B cell (primary cell): ENCODE results near the gene FBXO42. TPM values are rescaled to one million over a fixed set of nuclear protein-coding genes. Genes with fewer than 3 reads are reported as not detected.

Source experiments
- ATAC-seq: fragments of 200-7000 bp; cut with Tn5 transposase; one replicate; pipeline ENCODE4 v1.10.0; 2021; ENCODE audit warnings: low read depth, mild to moderate bottlenecking, moderate number of reproducible peaks, moderate library complexity
- CTCF ChIA-PET: fragments of 350-600 bp; sonication (Branson Sonifier 250); formaldehyde crosslinking; loops from one replicate; lab custom pipeline; 2021; ENCODE audit warnings: antibody characterized with exemption, inconsistent platforms; lab: Charles Lee
- POLR2A ChIA-PET: fragments of 350-600 bp; sonication (Branson Sonifier 250); formaldehyde crosslinking; loops from one replicate; lab custom pipeline; 2021; ENCODE audit warnings: antibody characterized with exemption; lab: Charles Lee
- DNase-seq: peaks from one replicate; pipeline ENCODE4 v3.0.0; 2013
- H2AFZ ChIP-seq: 2 replicates; pipeline ENCODE4 v1.6.1; 2012; ENCODE audit warnings: mild to moderate bottlenecking, low read depth, low read length; ENCODE audit not compliant: insufficient read depth, poor library complexity, severe bottlenecking
- H3K27ac ChIP-seq, 2 donors: 1 replicate in 1 of 2; 2 replicates in 1 of 2; pipeline ENCODE4 v1.5.1; 2012 to 2013; ENCODE audit warnings: low read length in 2 of 2, mild to moderate bottlenecking in 2 of 2, moderate library complexity in 1 of 2
- H3K27me3 ChIP-seq, 4 experiments: fragments of 200-600 bp in 1 of 4; sonication (generic) in 1 of 4; replicated peaks in 1 of 4; 1 replicate in 2 of 4; 2 replicates in 2 of 4; pipeline versions ENCODE4 v1.6.1 to v1.7.0; 2013 to 2016; ENCODE audit warnings: low read length in 3 of 4, mild to moderate bottlenecking in 2 of 4, mixed read lengths in 1 of 4, moderate library complexity in 1 of 4; ENCODE audit not compliant: insufficient read depth in 4 of 4, control insufficient read depth in 3 of 4; ENCODE audit errors: control extremely low read depth in 1 of 4
- H3K36me3 ChIP-seq, 2 experiments: replicated peaks in 1 of 2; 1 replicate in 1 of 2; 2 replicates in 1 of 2; pipeline versions ENCODE4 v1.6.1 to v1.7.1; 2013; ENCODE audit warnings: low read length in 1 of 2; ENCODE audit not compliant: insufficient read depth in 2 of 2, control insufficient read depth in 1 of 2; ENCODE audit errors: control extremely low read depth in 1 of 2, extremely low read depth in 1 of 2
- H3K4me1 ChIP-seq, 2 donors: fragments of 200-600 bp in 1 of 2; sonication (generic) in 1 of 2; 1 replicate in 1 of 2; 2 replicates in 1 of 2; pipeline versions ENCODE4 v1.5.1 to v1.6.1; 2013 to 2017; ENCODE audit warnings: low read length in 2 of 2; ENCODE audit not compliant: control insufficient read depth in 2 of 2, insufficient read depth in 2 of 2
- H3K4me2 ChIP-seq: replicated peaks from 2 replicates; pipeline ENCODE3; 2012; ENCODE audit warnings: mild to moderate bottlenecking, low read depth, low read length; ENCODE audit not compliant: poor library complexity, severe bottlenecking
- H3K4me3 ChIP-seq, 5 experiments: fragments of 200-600 bp in 1 of 5; sonication (generic) in 1 of 5; 1 replicate in 3 of 5; 2 replicates in 2 of 5; pipeline versions ENCODE4 v1.5.1 to v1.7.0; 2011 to 2016; ENCODE audit warnings: low read length in 4 of 5, mild to moderate bottlenecking in 4 of 5, low read depth in 2 of 5, control low read depth in 1 of 5, moderate library complexity in 1 of 5; ENCODE audit not compliant: insufficient read depth in 1 of 5; ENCODE audit errors: control extremely low read depth in 1 of 5, extremely low read depth in 1 of 5
- H3K79me2 ChIP-seq: fragments of 200-600 bp; sonication (generic); one replicate; pipeline ENCODE4 v1.6.0; 2016; ENCODE audit warnings: low read length; ENCODE audit not compliant: control insufficient read depth, insufficient read depth
- H3K9ac ChIP-seq: fragments of 200-600 bp; sonication (generic); 2 replicates; pipeline ENCODE4 v1.6.1; 2017; ENCODE audit warnings: mild to moderate bottlenecking, low read length, moderate library complexity
- H3K9me3 ChIP-seq, 3 donors: one replicate each; pipeline versions ENCODE4 v1.6.1 to v1.7.1; 2013; ENCODE audit warnings: low read length in 2 of 3; ENCODE audit not compliant: control insufficient read depth in 2 of 3, insufficient read depth in 1 of 3; ENCODE audit errors: control extremely low read depth in 1 of 3
- H4K20me1 ChIP-seq: 2 replicates; pipeline ENCODE4 v1.6.0; 2012; ENCODE audit warnings: mild to moderate bottlenecking, low read length; ENCODE audit not compliant: insufficient read depth, control insufficient read depth, poor library complexity, severe bottlenecking
- H3K27ac Mint-ChIP-seq: one replicate; pipeline ENCODE4 v1.8.0; 2021; ENCODE audit warnings: mixed read lengths
- H3K27me3 Mint-ChIP-seq: one replicate; pipeline ENCODE4 v1.8.0; 2021; ENCODE audit warnings: mixed read lengths
- H3K4me1 Mint-ChIP-seq: one replicate; pipeline ENCODE4 v1.8.0; 2021; ENCODE audit warnings: mixed read lengths
- H3K4me3 Mint-ChIP-seq: one replicate; pipeline ENCODE4 v1.8.0; 2021; ENCODE audit warnings: mixed read lengths
- H3K9me3 Mint-ChIP-seq: one replicate; pipeline ENCODE4 v1.8.0; 2022; ENCODE audit warnings: mixed read lengths; ENCODE audit not compliant: insufficient read depth
- CTCF ChIP-seq: fragments of 200-600 bp; IDR thresholded peaks from one replicate; pipeline ENCODE4 v1.8.0; 2022; ENCODE audit warnings: antibody characterized with exemption, mild to moderate bottlenecking
- EZH2 ChIP-seq: IDR thresholded peaks from 2 replicates; pipeline ENCODE4 v1.6.1; 2012; ENCODE audit warnings: borderline replicate concordance, low read depth, mild to moderate bottlenecking, moderate library complexity, low read length; ENCODE audit not compliant: insufficient read depth, poor library complexity, severe bottlenecking
- WGBS: methylation state at CpG from one replicate; pipeline ENCODE4 v1.1.5; 2013; ENCODE audit warnings: missing lambda C conversion rate; ENCODE audit not compliant: insufficient coverage; 5-methylcytosine and 5-hydroxymethylcytosine counted together
- intact Hi-C: fragments of 100-400 bp; cut with micrococcal nuclease; formaldehyde crosslinking; loops from one replicate; pipeline ENCODE4 v1.10.0; 2022
- polyA plus RNA-seq: library from polyadenylated mRNA; depleted of rRNA; stranded (reverse); fragments of >200 nt; gene quantifications from 2 replicates; pipeline ENCODE4 v1.2.3, GENCODE V29; 2012
- total RNA-seq, 2 donors: library from RNA; stranded (reverse); fragments of 120-200 nt in 1 of 2; gene quantifications; 1 replicate in 1 of 2; 2 replicates in 1 of 2; pipeline versions ENCODE4 v1.2.3 to v1.2.4, GENCODE V29; 2013 to 2022

FBXO42 gene
- total and polyA plus RNA-seq, 2 donors (not counting 1 experiment from before 2014, with no cell fraction given), result 17.2 to 33.1 TPM

- no peaks in the 10 kb centered on the region for H3K4me1 Mint-ChIP-seq
- H3K27me3 Mint-ChIP-seq, result no peaks in the 10 kb centered on the region
- no peak for ATAC-seq
- Histone ChIP-seq H3K9me3 (no peaks in the 10 kb centered on the region), H3K27ac (no peak overlapping the region), H3K4me2 (no peak overlapping the region), H4K20me1 (no peaks in the 10 kb centered on the region), H3K4me1 (no peaks in the 10 kb centered on the region), H3K36me3 (peaks cover 2 to 59% of the 10 kb centered on the region in 2 experiments), H3K79me2 (no peaks in the 10 kb centered on the region), H2AFZ (no peak overlapping the region), H3K4me3 (no peak overlapping the region), H3K27me3 (no peaks in the 10 kb centered on the region), H3K9ac (no peak overlapping the region)
- intact Hi-C loops, result no loop called here
- ChIA-PET POLR2A (no interaction called here), CTCF (interaction anchor here (1.0 kb wide), 1 partner anchor 8 kb away, joined by 3 read pairs; no protein-coding TSS in a partner anchor)
- no peaks in the 10 kb centered on the region for H3K9me3 Mint-ChIP-seq
- H3K27ac Mint-ChIP-seq, result no peak overlapping the region
- TF ChIP-seq EZH2 (no peak), CTCF (no peak)
- H3K4me3 Mint-ChIP-seq, result no peak overlapping the region
- no peak for DNase-seq
- 96% methylated on average over 3 of the region's 4 CpGs for WGBS
These were observed 95.8 kb downstream of the FBXO42 start for GRCh38 chr1:16256478-16256877.

- DNase-seq (no peak), ATAC-seq (no peak)
- CTCF ChIA-PET, result interaction anchor here (1.2 to 1.5 kb wide), 3 partner anchors 9 to 176 kb away, joined by 3 to 5 read pairs (median 3); no protein-coding TSS in a partner anchor
- Histone ChIP-seq H3K4me2 (no peak overlapping the region), H3K4me3 (no peak overlapping the region), H4K20me1 (no peaks in the 10 kb centered on the region), H2AFZ (no peak overlapping the region), H3K9me3 (no peaks in the 10 kb centered on the region), H3K36me3 (peaks cover 2 to 65% of the 10 kb centered on the region in 2 experiments), H3K27ac (no peak overlapping the region), H3K79me2 (no peaks in the 10 kb centered on the region), H3K4me1 (peaks cover 4 to 6% of the 10 kb centered on the region in 2 donors), H3K9ac (no peak overlapping the region), H3K27me3 (no peaks in the 10 kb centered on the region)
- POLR2A ChIA-PET, result interaction anchor here (0.6 kb wide), 1 partner anchor 519 kb away, joined by 3 read pairs; no protein-coding TSS in a partner anchor
- WGBS, result 80% methylated on average over 4 of the region's 4 CpGs
- Mint-ChIP-seq H3K9me3 (no peaks in the 10 kb centered on the region), H3K27ac (no peak overlapping the region), H3K27me3 (no peaks in the 10 kb centered on the region), H3K4me3 (no peak overlapping the region), H3K4me1 (peaks cover 6% of the 10 kb centered on the region)
- no peak for TF ChIP-seq CTCF
- no peak for TF ChIP-seq EZH2
- intact Hi-C loops, result no loop called here
These were observed 97.9 kb downstream of the FBXO42 start for GRCh38 chr1:16254263-16254928.
